Stomach smooth muscle (tissue), 2 donors: ENCODE results near the gene ZNF75A.
A peak's percentile ranks its signal among the peaks of the same experiment; 100 is the strongest.
"Not testable (repeated sequence)": the region's sequence is repeated elsewhere in the genome, so short reads cannot be mapped to it uniquely, and the experiment has no call there.

Source experiments
- H3K27ac ChIP-seq: one replicate; pipeline ENCODE4 v1.7.0; 2013; ENCODE audit warnings: mild to moderate bottlenecking, low read length, inconsistent platforms
- H3K27me3 ChIP-seq, 2 donors: one replicate each; pipeline ENCODE4 v1.7.0; 2013; ENCODE audit warnings: low read length in 2 of 2; ENCODE audit not compliant: insufficient read depth in 2 of 2, control insufficient read depth in 1 of 2
- H3K36me3 ChIP-seq, 2 donors: one replicate each; pipeline ENCODE4 v1.7.0; 2013; ENCODE audit warnings: low read length in 2 of 2; ENCODE audit not compliant: control insufficient read depth in 2 of 2, insufficient read depth in 2 of 2
- H3K4me1 ChIP-seq: one replicate; pipeline ENCODE4 v1.7.0; 2013; ENCODE audit warnings: low read length; ENCODE audit not compliant: control insufficient read depth, insufficient read depth
- H3K4me3 ChIP-seq, 2 donors: one replicate each; pipeline ENCODE4 v1.7.0; 2013; ENCODE audit warnings: low read length in 2 of 2
- H3K9ac ChIP-seq, 2 donors: one replicate each; pipeline ENCODE4 v1.7.0; 2013; ENCODE audit warnings: low read length in 2 of 2, mild to moderate bottlenecking in 1 of 2
- H3K9me3 ChIP-seq, 2 donors: one replicate each; pipeline ENCODE4 v1.7.0; 2013; ENCODE audit warnings: low read length in 2 of 2; ENCODE audit not compliant: control insufficient read depth in 2 of 2
- donor health status: healthy.
- donor health status: Pancreatic carcinoma.

The ZNF75A gene

DNA sequence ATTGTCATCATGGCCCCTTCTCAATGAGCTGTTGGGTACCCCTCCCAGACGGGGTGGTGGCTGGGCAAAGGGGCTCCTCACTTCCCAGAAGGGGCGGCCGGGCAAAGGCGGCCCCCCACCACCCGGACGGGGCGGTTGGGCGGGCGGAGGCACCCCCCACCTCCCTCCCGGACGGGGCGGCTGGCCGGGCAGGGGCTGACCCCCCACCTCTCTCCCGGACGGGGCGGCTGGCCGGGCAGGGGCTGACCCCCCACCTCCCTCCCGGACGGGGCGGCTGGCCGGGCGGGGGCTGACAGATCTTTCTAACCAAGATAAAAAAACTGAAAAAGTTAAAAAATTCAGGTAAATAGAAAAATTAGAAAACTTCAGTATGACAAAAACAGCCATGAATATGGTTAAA lies 34.0 kb upstream of the ZNF75A start:
- not testable (repeated sequence) for H3K36me3 ChIP-seq, H3K9me3 ChIP-seq, H3K9ac ChIP-seq, H3K4me3 ChIP-seq, H3K27ac ChIP-seq, H3K27me3 ChIP-seq, H3K4me1 ChIP-seq

- H3K9ac ChIP-seq: no peak overlapping the region
- no peaks in the 10 kb centered on the region for H3K36me3 ChIP-seq
- no peaks in the 10 kb centered on the region for H3K4me1 ChIP-seq
- H3K4me3 ChIP-seq: no peak overlapping the region
- H3K27me3 ChIP-seq: no peaks in the 10 kb centered on the region
- no peaks in the 10 kb centered on the region for H3K9me3 ChIP-seq
- H3K27ac ChIP-seq: no peak overlapping the region
These were observed 30.8 kb upstream of the ZNF75A start for GRCh38 chr16:3274490-3274889.

GRCh38 chr16:3274947-3275346 lies 30.4 kb upstream of the ZNF75A start:
- Histone ChIP-seq H3K27ac (no peak overlapping the region), H3K27me3 (no peaks in the 10 kb centered on the region), H3K4me3 (no peak overlapping the region), H3K36me3 (no peaks in the 10 kb centered on the region), H3K9ac (no peak overlapping the region), H3K9me3 (no peaks in the 10 kb centered on the region), H3K4me1 (no peaks in the 10 kb centered on the region)

DNA sequence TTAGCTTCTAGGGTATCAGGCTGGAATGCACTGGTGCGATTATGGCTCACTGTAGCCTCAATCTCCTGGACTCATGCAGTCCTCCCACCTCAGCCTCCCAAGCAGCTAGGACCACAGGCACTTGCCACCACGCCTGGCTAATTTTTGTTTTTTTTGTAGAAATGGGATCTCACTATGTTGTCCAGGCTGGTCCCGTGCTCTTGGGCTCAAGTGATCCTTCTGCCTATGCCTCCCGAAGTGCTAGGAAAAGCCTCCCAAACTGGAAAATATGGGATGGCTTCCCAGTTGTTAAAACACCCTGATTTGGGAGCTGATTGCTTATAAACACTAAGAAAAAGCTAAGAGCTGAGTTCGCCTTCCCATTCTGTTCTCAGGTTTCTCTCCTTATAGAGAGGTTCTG lies 28.6 kb upstream of the ZNF75A start:
- H3K9ac ChIP-seq: no peak overlapping the region

GRCh38 chr16:3281222-3281820 lies 24.0 kb upstream of the ZNF75A start:
- Histone ChIP-seq H3K9ac (no peak overlapping the region), H3K9me3 (peaks cover 0 to 10% of the 10 kb centered on the region in 2 donors), H3K4me1 (peaks cover 22% of the 10 kb centered on the region), H3K4me3 (no peak overlapping the region), H3K36me3 (peaks cover 7 to 14% of the 10 kb centered on the region in 2 donors), H3K27ac (no peak overlapping the region), H3K27me3 (no peaks in the 10 kb centered on the region)

More for the DNA sequence above, 28.6 kb upstream of the ZNF75A start:
- Histone ChIP-seq H3K9me3 (no peaks in the 10 kb centered on the region), H3K4me3 (no peak overlapping the region), H3K27me3 (no peaks in the 10 kb centered on the region), H3K36me3 (no peaks in the 10 kb centered on the region), H3K27ac (no peak overlapping the region), H3K4me1 (no peaks in the 10 kb centered on the region)

DNA sequence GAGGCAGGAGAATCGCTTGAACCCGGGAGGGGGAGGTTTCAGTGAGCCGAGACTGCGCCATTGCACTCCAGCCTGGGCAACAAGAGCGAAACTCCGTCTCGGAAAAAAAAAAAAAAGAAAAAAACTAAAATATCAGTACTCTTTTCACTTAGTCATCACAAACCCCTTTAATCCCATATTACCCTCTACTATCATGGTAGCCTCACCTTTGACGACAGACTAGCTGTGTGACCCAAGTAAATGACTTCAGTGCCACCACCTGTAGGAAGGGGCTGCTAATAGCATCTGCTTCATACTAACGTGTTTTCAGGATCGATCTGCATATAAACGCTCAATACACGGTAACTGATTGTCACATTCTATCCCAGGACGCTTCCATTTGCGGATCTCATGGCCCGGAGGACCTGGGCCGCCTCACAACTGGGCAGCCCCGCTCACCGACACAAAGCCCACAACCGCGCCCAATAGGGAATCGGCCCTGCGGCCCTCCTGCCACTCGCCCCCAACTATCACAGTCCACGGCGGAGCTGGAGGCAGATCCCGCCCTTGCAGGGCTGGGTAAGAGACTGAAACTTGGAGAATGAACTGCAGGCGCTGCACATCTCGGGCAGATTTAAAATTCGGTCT lies 23.1 kb upstream of the ZNF75A start:
- Histone ChIP-seq H3K27ac (peak overlapping the region; percentile 100), H3K9ac (peak overlapping the region; percentile 93 to 99), H3K9me3 (peaks cover 0 to 10% of the 10 kb centered on the region in 2 donors), H3K36me3 (peaks cover 12 to 18% of the 10 kb centered on the region in 2 donors), H3K4me1 (peaks cover 22% of the 10 kb centered on the region), H3K27me3 (no peaks in the 10 kb centered on the region), H3K4me3 (peak overlapping the region; percentile 99)

GRCh38 chr16:3282730-3283542 lies 22.4 kb upstream of the ZNF75A start, which contains the start of gene ZNF263:
ZNF263 (plus strand) TSS chr16:3283491; CDS start chr16:3283819, 328 bp downstream.
- H3K4me1 ChIP-seq: peaks cover 22% of the 10 kb centered on the region
- peak within 1 kb of the TSS; percentile 99 for H3K4me3 ChIP-seq
- H3K9me3 ChIP-seq: peaks cover 0 to 13% of the 10 kb centered on the region in 2 donors
- peak within 1 kb of the TSS; percentile 100 for H3K27ac ChIP-seq
- H3K36me3 ChIP-seq: peaks cover 12 to 18% of the 10 kb centered on the region in 2 donors
- H3K9ac ChIP-seq: peak within 1 kb of the TSS; percentile 93 to 99
- no peaks in the 10 kb centered on the region for H3K27me3 ChIP-seq

DNA sequence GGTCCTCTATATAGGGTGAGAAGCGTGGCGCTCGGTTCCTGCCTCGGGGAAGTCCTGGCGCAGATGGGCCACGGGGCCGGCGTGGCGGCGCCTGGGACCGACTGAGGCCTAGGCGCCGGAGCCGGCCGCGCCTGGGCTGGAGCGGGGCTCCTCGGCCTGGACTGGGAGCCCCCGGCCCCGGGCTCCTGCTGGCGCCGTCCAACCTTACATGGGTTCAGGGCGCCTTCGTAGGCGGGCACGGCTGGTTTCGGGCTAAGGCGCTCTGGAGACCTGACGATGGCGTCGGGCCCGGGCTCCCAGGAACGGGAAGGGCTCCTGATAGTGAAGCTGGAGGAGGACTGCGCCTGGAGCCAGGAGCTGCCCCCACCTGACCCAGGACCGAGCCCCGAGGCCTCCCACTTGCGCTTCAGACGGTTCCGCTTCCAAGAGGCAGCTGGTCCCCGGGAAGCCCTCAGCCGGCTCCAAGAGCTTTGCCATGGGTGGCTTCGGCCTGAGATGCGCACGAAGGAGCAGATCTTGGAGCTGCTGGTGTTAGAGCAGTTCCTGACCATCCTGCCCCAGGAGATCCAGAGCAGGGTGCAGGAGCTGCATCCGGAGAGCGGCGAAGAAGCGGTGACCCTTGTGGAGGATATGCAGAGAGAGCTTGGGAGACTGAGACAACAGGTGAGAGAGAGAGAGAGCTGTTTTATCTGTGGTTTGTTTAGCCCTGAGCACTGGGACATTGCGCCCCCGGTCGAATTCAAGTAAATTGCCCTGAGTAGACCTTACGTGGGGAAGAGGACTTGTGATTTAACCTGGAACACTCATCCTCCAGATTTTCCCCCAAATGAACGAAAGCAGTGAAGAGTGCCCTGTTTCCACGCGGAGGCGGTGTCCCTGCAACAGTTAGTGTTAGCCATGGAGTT lies 21.5 kb upstream of the ZNF75A start:
- peak overlapping the region; percentile 100 for H3K27ac ChIP-seq
- H3K36me3 ChIP-seq: peaks cover 19 to 24% of the 10 kb centered on the region in 2 donors
- H3K27me3 ChIP-seq: no peaks in the 10 kb centered on the region
- peak overlapping the region; percentile 99 for H3K4me3 ChIP-seq
- peak overlapping the region; percentile 87 to 93 for H3K9ac ChIP-seq
- peaks cover 22% of the 10 kb centered on the region for H3K4me1 ChIP-seq
- peaks cover 0 to 20% of the 10 kb centered on the region in 2 donors for H3K9me3 ChIP-seq

DNA sequence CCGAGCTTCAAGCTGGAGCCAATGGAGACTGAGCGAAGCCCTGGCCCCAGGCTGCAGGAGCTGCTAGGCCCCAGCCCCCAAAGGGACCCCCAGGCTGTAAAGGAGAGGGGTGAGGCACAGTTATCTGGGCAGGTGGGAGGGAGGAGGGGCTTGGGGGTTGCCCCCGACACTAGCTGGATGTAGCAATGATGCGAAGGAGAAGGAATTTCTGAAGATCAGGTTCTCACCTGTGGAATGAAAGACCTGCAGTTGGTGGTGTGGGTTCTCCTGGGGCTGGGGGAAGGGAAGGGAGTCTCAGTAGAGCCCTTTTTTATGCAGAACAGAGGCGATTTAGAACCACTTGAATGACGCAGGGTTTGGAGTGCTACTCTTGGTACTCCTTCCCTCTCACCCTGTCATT lies 20.2 kb upstream of the ZNF75A start:
- no peak overlapping the region for H3K9ac ChIP-seq
- H3K4me3 ChIP-seq: peak overlapping the region; percentile 99
- H3K27ac ChIP-seq: no peak overlapping the region
- peaks cover 22% of the 10 kb centered on the region for H3K4me1 ChIP-seq
- peaks cover 32 to 38% of the 10 kb centered on the region in 2 donors for H3K36me3 ChIP-seq
- H3K27me3 ChIP-seq: no peaks in the 10 kb centered on the region
- H3K9me3 ChIP-seq: peaks cover 7 to 33% of the 10 kb centered on the region in 2 donors
